ENCODE results near the gene RBM33.

GRCh38 chr7:155758348-155758747 is 113.9 kb downstream of the RBM33 start:
- TF ChIP-seq, protein P1, sequence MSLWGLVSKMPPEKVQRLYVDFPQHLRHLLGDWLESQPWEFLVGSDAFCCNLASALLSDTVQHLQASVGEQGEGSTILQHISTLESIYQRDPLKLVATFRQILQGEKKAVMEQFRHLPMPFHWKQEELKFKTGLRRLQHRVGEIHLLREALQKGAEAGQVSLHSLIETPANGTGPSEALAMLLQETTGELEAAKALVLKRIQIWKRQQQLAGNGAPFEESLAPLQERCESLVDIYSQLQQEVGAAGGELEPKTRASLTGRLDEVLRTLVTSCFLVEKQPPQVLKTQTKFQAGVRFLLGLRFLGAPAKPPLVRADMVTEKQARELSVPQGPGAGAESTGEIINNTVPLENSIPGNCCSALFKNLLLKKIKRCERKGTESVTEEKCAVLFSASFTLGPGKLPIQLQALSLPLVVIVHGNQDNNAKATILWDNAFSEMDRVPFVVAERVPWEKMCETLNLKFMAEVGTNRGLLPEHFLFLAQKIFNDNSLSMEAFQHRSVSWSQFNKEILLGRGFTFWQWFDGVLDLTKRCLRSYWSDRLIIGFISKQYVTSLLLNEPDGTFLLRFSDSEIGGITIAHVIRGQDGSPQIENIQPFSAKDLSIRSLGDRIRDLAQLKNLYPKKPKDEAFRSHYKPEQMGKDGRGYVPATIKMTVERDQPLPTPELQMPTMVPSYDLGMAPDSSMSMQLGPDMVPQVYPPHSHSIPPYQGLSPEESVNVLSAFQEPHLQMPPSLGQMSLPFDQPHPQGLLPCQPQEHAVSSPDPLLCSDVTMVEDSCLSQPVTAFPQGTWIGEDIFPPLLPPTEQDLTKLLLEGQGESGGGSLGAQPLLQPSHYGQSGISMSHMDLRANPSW (CRISPR knock-in tag; IDR thresholded peaks at IDR 0.05) = no peak
- TF ChIP-seq MAX (CRISPR knock-in tag; IDR thresholded peaks at IDR 0.05) = no peak
- TF ChIP-seq CSDE1 (IDR thresholded peaks at IDR 0.05) = no peak
- TF ChIP-seq CHD2 (IDR thresholded peaks at IDR 0.05; ENCODE audit: low read depth, low read length) = no peak
- TF ChIP-seq COPS2 (conservative IDR thresholded peaks at IDR 0.05) = no peak
- TF ChIP-seq SRF (CRISPR knock-in tag; IDR thresholded peaks at IDR 0.05) = no peak
- no peak for TF ChIP-seq SMARCC2 (IDR thresholded peaks at IDR 0.05; ENCODE audit: low read depth)
- TF ChIP-seq FOXK2 (conservative IDR thresholded peaks at IDR 0.05 in 1 of 2, IDR thresholded peaks at IDR 0.05 in 1 of 2; ENCODE audit: low read depth in 2 of 2) = no peak
- TF ChIP-seq ZNF263 (CRISPR knock-in tag; IDR thresholded peaks at IDR 0.05; ENCODE audit: borderline replicate concordance) = no peak
- no peak for TF ChIP-seq EP300 (IDR thresholded peaks at IDR 0.05; ENCODE audit: low read length)
- TF ChIP-seq ZBTB40 (IDR thresholded peaks at IDR 0.05) = no peak
- TF ChIP-seq ZBTB40 (CRISPR knock-in tag; IDR thresholded peaks at IDR 0.05) = no peak

Data from K562 (cell line).